PFSK-1 (cell line): Measurements from ENCODE around the gene POU2AF3.

Source experiments
- POLR2AphosphoS5 ChIP-seq: IDR thresholded peaks from 2 replicates; pipeline ENCODE4 v1.6.1; 2012; ENCODE audit warnings: low read depth, mild to moderate bottlenecking, control low read depth, low read length, moderate library complexity
- SIN3A ChIP-seq: IDR thresholded peaks from 2 replicates; pipeline ENCODE4 v1.6.1; 2012; ENCODE audit warnings: mild to moderate bottlenecking, low read length, moderate library complexity, borderline replicate concordance; ENCODE audit not compliant: insufficient read depth

DNA sequence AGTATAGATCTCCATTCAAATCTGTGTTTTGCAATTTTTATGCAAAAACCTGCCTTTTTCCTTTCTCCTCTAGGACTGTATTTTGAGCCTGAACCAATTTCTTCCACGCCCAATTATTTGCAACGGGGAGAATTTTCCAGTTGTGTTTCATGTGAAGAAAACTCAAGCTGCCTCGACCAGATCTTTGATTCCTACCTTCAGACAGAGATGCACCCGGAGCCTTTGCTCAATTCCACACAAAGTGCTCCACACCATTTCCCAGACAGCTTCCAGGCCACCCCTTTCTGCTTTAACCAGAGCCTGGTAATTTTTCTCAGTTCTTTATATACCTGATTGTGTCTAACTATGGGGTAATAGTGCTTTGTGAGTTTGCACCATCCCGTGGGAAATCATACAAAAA, 8.0 kb downstream of the POU2AF3 start:
- TF ChIP-seq POLR2AphosphoS5, result no peak
- no peak for TF ChIP-seq SIN3A
